ENCODE data around the gene RNF38.

RNF38 gene

DNA sequence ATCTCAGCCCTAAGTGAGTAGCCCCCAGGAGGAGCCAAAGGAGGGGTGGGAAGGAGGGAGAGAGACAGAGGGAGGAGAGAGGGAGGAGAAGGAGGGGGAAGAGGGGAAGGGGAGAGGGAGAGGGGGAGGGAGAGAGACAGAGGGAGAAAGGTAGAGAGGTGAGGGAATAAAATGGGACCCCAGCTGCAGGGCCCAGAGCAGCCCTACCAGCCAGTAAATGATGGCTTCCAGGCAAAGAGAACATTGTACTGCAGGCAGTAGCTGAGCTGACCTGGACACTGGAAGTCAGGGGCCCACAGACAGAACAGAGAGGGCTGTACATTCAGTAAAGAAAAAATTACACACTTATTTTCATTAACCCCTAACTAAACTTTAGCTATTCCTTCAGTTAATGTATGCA lies 84.0 kb downstream of the RNF38 start:
- TF ChIP-seq, protein P1, sequence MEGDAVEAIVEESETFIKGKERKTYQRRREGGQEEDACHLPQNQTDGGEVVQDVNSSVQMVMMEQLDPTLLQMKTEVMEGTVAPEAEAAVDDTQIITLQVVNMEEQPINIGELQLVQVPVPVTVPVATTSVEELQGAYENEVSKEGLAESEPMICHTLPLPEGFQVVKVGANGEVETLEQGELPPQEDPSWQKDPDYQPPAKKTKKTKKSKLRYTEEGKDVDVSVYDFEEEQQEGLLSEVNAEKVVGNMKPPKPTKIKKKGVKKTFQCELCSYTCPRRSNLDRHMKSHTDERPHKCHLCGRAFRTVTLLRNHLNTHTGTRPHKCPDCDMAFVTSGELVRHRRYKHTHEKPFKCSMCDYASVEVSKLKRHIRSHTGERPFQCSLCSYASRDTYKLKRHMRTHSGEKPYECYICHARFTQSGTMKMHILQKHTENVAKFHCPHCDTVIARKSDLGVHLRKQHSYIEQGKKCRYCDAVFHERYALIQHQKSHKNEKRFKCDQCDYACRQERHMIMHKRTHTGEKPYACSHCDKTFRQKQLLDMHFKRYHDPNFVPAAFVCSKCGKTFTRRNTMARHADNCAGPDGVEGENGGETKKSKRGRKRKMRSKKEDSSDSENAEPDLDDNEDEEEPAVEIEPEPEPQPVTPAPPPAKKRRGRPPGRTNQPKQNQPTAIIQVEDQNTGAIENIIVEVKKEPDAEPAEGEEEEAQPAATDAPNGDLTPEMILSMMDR (IDR thresholded peaks at IDR 0.05): no peak

DNA sequence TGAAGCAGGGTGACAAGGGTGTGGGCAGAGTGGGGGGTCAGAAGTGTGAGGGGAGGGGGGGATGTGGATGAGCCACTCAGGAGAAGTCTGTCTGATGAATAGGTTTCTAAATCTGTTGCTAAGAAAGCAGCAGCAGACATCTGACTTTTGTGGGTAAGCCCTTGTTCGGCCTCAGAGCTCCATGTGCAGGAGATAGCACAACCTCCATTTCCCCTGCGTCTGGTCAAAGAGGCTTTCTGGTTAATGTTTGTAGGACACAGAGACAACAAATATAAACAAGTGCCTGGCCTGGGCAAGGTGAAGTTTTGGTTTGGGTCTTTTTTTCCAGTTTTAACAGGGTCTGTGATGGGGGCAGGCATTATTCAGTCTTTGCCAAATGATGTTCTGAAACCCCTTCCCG lies 84.8 kb downstream of the RNF38 start:
- TF ChIP-seq, protein P1 (IDR thresholded peaks at IDR 0.05): no peak

- TF ChIP-seq, protein P1 (IDR thresholded peaks at IDR 0.05): no peak
Measured at GRCh38 chr9:36314740-36315139, 85.3 kb downstream of the RNF38 start.

DNA sequence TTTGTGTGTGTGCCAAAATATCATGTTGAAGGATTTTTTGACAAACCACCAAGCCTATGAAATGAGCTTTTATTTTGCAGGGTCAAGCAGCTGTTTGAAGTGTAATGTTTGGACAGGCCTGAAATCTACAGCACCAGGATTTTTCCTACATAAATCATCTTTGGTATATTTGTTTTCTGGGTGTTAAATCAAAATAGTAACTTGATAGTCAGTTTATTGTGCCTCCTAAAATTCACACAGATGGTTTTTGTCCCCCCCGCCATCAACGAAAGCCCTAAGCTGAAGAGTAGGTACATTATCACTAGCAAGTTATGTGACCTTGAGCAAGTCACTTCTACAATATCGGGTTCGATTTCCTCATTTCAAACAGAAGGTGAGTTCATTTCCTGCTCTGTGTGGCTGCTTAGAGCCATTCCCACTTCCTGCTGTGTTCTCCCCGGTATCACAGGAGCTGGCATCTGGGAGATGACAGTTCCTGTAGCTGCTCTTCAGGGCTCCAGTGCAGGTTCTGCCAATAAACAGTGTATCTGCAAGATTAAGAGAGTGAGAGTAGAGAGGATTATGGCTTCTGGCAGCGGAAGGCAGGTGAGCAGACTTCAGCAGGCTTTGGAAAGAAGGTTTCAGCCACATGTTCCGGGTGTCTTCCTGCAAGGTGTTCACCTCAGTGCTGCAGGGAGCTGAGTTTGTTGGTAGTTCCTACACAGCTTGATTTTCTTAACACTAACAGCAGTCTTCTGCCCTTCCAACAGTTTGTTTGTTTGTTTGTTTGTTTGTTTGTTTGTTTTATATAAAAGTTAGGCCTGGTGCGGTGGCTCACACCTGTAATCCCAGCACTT lies 93.4 kb downstream of the RNF38 start:
- TF ChIP-seq, protein P1 (IDR thresholded peaks at IDR 0.05): no peak

- TF ChIP-seq, protein P1 (IDR thresholded peaks at IDR 0.05): no peak
Measured at GRCh38 chr9:36301227-36301626, 98.8 kb downstream of the RNF38 start.

- TF ChIP-seq, protein P1 (IDR thresholded peaks at IDR 0.05): no peak
Measured at GRCh38 chr9:36298566-36298965, 101.5 kb downstream of the RNF38 start.

- TF ChIP-seq, protein P1 (IDR thresholded peaks at IDR 0.05): no peak
Measured at GRCh38 chr9:36297798-36298197, 102.3 kb downstream of the RNF38 start.
